HG02870 (cell line): ENCODE results near the gene RTKN2.

Experiments
- ATAC-seq: cut with Tn5 transposase; IDR thresholded peaks from one replicate; pipeline ENCODE4 v1.9.1; 2021; ENCODE audit warnings: mild to moderate bottlenecking, moderate library complexity; ENCODE audit not compliant: unreplicated experiment

RTKN2 gene

DNA sequence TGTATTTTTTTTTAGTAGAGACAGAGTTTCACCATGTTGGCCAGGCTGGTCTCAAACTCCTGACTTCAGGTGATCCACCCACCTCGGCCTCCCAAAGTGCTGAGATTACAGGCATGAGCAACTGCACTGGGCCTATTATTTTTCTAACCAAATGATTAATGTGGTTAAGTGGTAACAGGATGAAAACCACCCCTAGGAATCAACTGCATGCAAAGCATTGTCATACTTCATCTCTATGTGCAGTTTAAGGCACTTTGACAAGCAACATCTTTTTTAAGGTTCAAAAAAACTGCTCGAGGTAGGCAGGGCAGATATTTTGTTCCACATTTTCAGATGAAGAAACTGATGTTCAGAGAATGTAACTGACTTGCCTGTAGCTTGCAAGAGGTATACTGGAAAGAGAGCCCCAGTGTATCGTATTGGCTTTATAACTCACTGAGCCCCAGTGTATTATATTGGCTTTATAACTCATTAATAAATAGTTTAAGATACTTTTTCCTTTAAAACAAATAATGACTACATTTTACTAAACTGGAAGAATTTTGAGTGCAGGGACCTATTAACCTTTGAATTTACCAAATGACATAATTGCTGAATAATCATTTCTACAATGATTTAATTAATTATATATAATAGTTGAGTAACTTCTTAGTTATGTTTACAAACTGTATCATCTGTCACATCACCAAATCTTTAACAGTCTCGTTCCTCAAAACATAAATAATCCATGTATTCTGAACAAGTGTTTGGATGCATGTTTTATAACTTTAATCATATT, 38.1 kb downstream of the RTKN2 start:
- ATAC-seq = no peak

DNA sequence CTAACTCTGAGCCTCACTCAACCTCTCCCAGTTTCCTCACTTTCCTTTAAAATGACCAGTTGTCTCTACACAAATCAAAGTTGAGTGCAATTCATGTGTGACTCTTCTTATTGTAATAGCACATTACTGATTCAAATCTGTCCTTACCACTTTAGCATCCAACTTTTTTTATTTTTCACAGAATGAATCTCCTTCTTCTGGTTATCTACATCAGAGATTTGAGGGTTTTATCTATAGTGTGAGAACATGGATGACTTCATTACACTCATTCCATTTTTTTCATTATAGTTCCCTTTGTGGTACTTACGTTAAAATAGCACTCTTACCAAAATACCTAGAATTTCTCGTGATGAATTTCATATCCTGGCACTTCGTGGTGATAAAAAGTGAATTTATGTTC, 43.3 kb downstream of the RTKN2 start:
- no peak for ATAC-seq

DNA sequence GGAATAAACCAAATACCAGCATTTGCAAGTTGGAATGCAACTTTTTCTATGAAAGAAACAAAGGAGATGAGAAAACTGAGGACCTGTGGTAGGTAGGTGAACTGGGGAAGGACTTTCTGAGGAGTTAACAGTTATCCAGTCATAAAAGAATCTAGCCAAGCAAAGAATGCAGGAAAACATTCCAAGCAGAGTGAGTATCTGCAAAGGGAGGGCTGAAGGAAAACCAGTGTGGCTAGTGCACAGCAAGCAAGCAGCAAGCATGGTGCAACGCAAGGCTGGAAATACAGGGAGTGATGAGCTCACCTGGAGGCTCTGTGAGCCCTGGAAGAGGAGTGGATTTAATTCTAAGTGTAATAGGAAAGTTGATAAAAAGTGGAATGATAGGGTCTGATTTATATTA, 44.0 kb downstream of the RTKN2 start:
- ATAC-seq = no peak

DNA sequence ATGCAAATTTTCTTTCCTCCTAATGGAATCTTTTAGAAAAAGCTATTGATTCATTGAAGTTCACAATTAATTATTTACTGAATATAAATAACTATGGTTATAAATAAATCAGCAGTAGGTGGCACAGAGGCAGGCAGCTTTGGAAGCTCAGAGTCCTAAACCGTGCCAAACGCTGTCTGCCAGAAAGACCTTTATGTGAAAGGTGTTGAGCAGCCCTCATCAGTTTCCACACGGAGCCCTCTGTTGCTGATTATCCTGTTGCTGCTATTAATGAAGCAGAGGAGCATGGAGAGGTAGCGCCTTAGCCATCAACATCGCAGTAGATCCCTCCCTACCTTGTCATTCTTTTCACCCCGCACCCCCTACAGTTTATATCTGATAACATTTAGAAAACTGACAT, 51.0 kb downstream of the RTKN2 start:
- ATAC-seq = no peak

DNA sequence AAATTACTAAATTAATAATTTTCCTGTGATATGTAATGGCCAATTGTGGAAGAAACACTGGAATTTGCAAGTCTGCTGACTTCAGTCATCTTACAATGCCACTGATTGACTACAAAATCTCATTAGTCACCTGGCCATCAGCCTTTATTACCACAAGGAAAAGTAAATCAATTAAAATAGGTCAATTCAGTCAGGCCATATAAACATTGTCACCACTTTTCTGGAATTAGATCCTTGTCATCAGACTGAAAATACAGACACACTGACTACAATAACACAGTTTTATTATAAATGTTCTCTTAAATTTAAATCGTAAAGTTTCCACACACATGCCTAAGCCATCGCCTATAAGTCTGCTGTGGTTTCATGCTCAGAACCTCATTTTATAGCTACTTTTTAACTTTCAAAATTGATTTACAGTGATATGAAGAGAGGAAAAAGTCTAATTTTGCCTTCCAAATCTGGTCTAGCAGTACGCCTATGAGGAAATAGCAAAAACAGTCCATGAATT, 54.2 kb downstream of the RTKN2 start:
- no peak for ATAC-seq

DNA sequence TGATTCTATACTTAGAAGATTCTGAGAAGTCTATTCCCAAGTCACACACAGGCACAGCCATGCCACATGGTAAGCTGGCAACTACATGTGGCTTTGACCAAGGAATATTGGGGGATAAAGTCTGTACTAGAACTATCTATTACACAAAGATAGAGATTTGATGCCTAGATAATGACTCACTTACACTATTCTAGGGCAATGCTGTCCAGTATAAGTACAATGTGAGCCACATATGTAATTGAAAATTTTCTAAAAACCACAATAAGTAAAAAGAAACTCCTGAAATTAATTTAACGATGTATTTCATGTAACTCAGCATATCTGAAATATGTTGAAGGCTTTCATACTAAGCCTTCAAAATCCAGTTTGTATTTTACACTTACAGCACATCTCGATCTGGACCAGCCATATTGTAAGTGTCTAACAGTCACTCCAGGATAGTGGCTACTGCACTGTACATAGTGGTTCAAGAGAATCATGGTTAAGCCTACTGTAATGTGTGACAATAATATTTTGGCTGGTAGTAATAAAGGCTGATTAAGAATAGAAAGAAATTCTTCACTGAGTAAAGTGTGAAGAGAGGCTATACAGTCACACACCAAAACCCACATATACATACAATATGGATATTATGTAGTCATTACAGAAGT, 62.8 kb downstream of the RTKN2 start:
- ATAC-seq = no peak

DNA sequence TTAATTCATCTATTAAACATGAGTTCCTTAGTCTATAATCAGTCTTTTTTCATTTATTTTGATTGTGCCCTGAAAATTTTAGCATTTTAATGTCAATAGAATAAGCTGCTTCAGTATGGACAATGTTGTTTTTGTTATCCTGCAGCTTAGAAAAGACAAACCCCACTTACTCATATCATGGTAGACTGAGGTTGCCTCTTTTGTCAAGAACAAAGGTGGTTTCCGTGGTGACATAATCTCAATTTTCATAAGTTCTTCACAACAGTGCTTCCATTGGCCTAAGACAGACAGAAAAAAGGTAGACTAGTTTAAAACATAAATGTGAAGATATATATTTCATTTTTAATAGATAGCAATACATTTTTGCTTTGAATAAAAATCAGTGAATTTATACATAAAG, 69.1 kb downstream of the RTKN2 start:
- ATAC-seq = peak; percentile 95

DNA sequence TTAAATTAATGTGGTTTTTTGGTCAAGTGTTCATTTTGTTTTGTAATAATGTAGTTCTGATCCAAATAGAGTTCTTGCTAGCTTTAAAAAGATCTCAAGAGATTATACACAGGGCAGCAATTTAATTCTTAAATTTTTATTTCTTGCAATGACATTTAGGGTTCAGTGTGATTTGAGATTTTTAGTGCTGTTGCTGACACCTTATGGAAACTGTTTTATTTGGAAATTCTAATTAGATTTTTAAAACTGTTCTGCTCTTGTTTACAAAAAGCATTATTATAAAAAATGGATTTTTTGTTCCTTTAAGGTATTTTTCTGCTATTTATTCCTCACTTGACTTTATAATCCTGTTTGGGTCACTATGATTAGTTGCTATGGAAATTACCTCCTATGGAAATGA, 72.1 kb downstream of the RTKN2 start:
- no peak for ATAC-seq

DNA sequence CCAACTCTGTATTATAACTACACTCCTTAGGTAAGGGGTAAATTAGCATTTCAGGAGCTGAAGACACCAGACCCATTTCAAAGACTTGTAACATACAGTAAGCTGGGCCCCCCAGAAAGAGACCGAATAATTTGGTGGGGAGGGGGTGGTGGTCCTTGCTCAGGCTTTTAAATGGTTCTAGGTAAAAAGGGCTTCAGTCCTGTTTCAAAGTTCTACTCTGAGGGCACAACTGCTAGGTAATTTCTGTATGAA, 73.0 kb downstream of the RTKN2 start:
- ATAC-seq = no peak

DNA sequence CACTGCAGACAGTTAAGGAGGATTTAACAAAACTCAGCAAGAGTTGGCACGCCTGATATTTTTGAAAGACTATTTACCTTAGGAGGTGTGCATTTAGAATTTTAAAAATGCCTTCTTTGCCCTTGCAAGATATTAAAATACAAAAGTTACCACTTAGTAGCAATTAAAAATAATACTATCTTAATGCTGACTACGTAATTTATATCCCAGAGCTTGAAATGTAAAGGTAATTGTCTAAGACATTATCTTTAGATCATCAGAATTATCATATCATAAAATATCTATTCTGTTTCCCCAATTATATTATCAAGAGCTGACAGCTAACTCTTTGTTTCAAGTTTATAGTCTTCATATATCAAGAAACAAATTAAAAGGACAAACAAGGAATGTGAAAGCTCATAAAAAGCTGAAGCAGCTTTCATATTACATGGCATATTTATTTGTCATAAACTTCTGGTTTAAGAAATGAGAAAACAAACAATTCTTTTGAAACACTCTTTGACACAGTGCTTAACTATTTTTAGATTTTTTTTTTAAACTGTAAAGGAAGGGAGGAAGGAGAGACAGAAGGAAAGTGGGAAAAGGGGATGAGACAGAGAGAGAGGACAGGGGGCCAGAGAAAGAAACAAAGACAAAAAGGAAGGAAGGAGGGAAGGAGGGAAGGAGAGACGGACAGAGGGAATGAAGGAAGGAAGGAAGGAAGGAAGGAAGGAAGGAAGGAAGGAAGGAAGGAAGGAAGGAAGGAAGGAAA, 73.5 kb downstream of the RTKN2 start:
- ATAC-seq = no peak

DNA sequence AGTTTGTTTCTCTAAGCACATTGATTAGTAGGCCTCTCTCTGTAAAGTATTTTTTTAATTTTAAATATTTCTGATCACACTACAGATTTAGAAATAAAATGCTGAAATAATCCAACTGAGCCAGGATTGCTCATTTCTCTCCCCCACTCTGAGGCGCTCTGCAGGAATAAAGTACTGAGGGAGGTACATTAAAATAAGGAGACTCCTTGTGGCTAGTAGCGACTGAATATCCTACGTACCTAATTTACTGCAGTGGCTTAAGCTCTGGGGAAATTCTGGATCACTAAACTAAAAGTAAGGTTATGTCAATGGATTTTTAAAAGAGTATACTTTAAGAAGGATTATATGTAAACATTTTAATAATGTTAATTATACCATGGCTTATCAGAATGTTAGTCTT, 75.2 kb downstream of the RTKN2 start:
- no peak for ATAC-seq

DNA sequence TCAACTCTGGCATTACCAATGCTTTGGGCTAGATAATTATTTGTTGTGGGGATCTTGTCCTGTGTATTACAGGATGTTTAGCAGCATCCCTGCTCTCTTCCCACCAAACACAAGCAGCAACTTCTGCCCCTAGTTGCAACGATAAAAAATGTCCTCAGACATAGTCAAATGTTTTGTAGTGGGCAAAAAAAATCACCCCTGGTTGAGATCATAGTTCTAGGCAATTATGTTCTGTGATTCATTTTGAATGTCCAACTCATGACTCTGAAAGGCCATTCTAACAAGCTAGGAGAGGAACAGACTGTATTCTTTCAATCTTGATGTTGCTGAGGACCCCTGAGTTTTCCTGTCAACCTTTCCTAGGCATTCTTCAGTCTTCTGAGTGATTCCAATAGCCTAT, 79.5 kb downstream of the RTKN2 start:
- ATAC-seq = no peak

DNA sequence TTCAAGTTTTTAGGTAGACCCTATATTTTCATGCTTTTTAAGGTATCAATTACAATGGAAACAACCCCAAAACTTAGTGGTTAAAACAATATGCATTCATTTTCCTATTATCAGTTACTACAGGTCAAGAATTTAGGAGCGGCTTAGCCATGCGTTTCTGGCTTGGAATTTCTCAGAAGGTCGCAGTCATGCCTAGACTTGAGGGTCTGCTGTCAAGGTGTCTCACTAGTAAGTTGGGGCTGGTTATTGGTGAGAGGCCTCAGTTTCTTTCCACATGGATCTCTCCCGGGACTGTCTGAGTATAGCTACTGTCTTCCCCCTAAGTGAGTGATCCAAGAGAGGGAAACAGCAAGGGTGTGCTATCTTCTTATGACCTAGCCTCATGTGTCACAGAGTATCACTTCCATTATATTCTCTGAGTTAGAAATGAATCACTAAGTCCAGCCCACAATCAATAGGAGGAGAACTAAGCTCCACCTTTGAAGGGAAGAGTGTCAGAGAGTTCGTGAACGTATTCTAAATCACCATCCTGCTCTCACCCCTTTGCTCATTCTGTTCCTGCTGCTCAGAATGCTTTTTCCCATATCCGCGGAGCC, 80.5 kb downstream of the RTKN2 start:
- ATAC-seq = no peak

DNA sequence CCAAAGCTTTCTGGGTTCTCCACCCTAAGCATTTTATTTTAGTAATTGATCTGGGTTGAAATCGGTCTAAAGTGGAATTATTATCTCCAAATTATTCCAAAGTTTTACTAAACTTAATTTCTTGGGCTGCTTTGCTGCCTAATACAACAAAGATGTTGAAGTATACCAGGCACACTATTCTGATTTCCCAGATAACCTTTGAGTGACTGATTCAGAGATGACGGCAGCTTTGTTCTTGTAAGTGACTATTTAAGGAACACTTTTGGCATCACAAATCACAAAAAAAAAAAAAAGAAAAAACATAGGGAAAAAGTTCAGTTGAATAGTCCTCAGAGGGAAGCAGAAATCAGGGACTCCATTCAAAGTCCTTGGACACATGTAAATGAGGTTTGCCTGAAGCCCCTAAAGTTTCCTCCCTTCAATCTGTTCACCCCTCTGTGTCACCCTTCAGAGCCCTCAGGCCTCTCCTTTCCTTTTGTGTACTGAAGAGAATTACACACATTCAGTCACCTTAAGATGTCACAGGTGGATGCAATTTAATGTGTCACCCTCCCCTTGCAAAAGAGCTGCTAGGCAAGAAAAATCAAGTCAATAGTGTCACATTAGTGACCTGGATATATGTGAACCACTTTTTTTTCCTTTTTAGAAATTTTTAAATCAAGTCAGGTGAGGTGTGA, 81.5 kb downstream of the RTKN2 start:
- no peak for ATAC-seq

DNA sequence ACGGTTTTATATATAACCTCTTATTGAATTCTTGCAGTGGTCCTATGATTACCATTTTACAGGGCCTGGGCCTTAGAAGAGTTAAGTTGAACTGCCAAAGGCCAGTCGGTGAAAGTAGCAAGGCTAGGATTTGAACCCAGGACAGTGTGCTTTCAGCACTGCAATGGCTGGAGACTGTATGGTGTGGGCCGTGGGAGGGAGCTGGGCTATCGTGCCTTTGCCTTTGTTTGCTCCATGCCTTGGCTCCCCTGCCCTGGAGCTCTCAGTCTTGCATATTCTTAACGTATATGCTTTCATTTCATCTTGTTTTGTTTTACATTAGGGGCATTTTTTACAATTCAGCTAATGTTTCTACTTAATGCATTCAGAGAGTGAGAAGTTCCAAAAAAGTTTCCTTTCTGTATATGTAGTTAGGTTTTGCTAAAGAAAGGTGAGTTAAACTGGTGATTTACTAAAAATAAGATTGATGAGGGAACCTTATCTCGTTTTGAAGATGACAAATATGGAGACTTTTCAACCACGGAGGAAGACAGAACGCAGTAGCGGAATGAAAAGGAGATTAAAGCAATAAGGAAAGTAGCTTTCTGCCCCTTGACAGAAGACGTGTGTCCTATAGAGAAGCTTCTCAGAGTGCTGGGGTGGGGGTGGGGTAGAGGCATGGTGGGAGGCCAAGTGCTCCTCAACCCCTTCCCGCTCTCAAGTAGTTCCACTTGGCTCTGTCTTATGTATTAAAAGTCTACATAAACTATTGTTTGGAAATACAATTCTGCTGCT, 82.5 kb downstream of the RTKN2 start:
- no peak for ATAC-seq

DNA sequence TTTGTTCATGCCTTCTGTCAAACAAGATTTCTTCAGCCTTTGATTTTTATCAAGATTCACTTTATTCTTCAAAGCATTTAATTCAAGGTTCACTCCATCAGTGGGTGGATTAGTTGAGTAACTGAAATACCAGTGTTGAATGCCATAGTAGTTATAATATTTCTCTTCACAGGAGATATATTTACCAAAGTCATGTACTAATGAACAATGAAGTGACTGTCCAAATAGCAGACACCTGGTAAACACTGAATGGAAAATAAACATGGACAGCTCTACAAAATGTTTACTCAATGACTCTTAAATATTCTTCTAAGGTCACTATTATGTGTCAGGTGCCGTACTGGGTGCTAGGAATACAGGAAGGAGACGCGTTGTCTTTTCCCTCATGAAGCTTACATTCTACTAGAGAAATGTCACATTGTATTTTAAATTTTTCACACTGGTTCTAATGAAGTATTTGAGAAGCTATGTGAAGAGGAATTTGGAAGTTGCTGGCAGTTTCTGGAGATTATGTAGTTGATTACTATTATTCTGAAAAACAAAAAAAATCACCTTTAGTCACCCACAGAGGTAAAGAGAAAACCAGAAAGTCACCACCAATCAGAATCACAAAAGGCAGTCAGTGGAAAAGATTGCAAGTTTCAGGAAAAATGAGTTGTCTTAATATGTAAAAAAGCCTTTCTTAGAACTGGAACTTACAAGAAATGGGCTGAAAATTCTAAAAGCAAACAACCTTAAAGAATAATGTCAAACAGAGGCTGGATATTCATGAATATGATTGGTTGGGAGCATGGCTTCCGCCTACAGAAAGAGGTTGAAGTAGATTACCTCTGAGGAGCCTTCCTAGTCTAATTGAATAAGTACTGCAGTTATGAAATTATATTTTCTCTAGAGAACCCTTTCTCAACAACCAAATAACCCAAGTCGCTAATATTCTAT, 84.5 kb downstream of the RTKN2 start:
- ATAC-seq = no peak

DNA sequence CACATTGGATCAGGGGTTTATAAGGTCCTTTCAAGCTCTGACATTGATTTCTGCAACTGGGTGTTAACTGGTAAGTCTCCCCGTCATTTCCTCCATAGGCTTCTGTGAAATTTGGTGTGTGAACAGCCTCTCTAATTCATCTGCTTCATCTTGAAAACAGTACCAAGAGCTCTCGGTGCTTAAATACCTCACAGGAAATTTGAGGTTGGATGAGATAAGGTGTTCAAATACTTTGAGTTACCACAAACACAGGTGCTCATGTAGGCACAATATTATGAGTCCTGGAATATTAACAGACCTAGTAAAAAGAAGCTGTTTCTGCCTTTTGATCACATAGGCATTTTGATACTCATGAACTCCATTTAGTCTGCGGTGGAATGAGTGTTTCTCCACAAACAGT, 85.2 kb downstream of the RTKN2 start:
- ATAC-seq = peak; percentile 86

DNA sequence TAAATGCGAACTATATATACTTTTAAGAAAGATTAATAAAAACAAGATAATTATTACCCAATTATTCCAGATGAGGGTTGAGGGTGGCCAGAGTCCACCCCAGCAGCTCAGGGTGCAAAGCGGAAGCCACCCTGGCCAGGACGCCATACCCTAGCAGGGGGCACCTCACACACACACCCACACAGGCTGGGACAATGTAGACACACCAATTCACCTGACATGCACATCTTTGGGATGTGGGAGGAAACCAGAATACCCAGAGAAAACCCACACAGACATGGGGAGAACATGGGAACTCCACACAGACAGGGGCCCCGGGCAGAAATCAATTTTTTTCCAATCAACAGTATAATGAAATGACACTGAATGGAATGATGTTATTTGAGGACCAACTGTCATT, 86.0 kb downstream of the RTKN2 start:
- ATAC-seq = no peak

DNA sequence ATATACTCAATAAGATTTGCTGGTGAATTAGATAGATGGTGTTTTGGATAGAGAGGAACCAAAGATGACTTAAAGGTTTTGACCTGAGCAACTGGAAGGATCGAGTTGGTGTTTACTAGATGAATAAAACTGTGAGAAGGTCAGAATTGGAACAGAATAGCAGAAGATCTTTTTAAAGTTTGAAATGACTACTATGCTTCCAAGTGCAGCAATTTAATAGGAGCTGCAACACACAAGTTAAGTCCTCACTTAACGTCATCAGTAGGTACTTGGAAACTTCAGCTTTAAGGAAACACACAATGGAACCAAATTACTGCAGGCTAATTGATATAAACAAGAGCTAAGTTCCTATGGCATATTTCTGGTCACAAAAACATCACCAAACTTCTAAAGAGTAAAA, 86.5 kb downstream of the RTKN2 start:
- no peak for ATAC-seq
